ENCODE results near the gene CTNNB1.

GRCh38 chr3:41176596-41176995, 22.7 kb upstream of the CTNNB1 start:
- TF ChIP-seq POLR2A (IDR thresholded peaks at IDR 0.05; ENCODE audit: insufficient read depth in 1 of 2, low read depth in 2 of 2, low read length in 2 of 2) (no peak), EP300 (IDR thresholded peaks at IDR 0.05; ENCODE audit: low read depth in 2 of 2, low read length in 2 of 2) (no peak), EP300 (CRISPR knock-in tag; IDR thresholded peaks at IDR 0.05; ENCODE audit: borderline replicate concordance) (no peak), NFYB (CRISPR knock-in tag; IDR thresholded peaks at IDR 0.05) (no peak)

Measured in HepG2 (cell line).